ENCODE data around the gene DNAJB6.

DNAJB6 gene

GRCh38 chr7:157368955-157369354 lies 32.2 kb downstream of the DNAJB6 start:
- no peak for DNase-seq (ENCODE audit: low spot score)

- no peak for DNase-seq (ENCODE audit: low spot score)
Observed at GRCh38 chr7:157370742-157371141, 33.9 kb downstream of the DNAJB6 start.

- DNase-seq (ENCODE audit: low spot score) = no peak
Observed at GRCh38 chr7:157371296-157371695, 34.5 kb downstream of the DNAJB6 start.

GRCh38 chr7:157372300-157373232 lies 35.8 kb downstream of the DNAJB6 start:
- no peak for DNase-seq (ENCODE audit: low spot score)

GRCh38 chr7:157373493-157373892 lies 36.7 kb downstream of the DNAJB6 start:
- no peak for DNase-seq (ENCODE audit: low spot score)

GRCh38 chr7:157375410-157375809 lies 38.6 kb downstream of the DNAJB6 start:
- no peak for DNase-seq (ENCODE audit: low spot score)

GRCh38 chr7:157377436-157378124 lies 40.8 kb downstream of the DNAJB6 start:
- no peak for DNase-seq (ENCODE audit: low spot score)

GRCh38 chr7:157378390-157378789 lies 41.6 kb downstream of the DNAJB6 start:
- DNase-seq (ENCODE audit: low spot score) = no peak

GRCh38 chr7:157379493-157379892 lies 42.7 kb downstream of the DNAJB6 start:
- DNase-seq (ENCODE audit: low spot score) = no peak

GRCh38 chr7:157380416-157380815 lies 43.6 kb downstream of the DNAJB6 start:
- no peak for DNase-seq (ENCODE audit: low spot score)

- no peak for DNase-seq (ENCODE audit: low spot score)
Observed at GRCh38 chr7:157383868-157384267, 47.1 kb downstream of the DNAJB6 start.

GRCh38 chr7:157384301-157384700 lies 47.5 kb downstream of the DNAJB6 start:
- no peak for DNase-seq (ENCODE audit: low spot score)

GRCh38 chr7:157386979-157387800 lies 50.4 kb downstream of the DNAJB6 start:
- DNase-seq (ENCODE audit: low spot score) = peak; percentile 69

- no peak for DNase-seq (ENCODE audit: low spot score)
Observed at GRCh38 chr7:157388301-157388700, 51.5 kb downstream of the DNAJB6 start.

GRCh38 chr7:157389951-157390730 lies 53.3 kb downstream of the DNAJB6 start:
- DNase-seq (ENCODE audit: low spot score) = no peak

- DNase-seq (ENCODE audit: low spot score) = no peak
Observed at GRCh38 chr7:157391036-157391710, 54.4 kb downstream of the DNAJB6 start.

- no peak for DNase-seq (ENCODE audit: low spot score)
Observed at GRCh38 chr7:157392256-157393037, 55.6 kb downstream of the DNAJB6 start.

GRCh38 chr7:157394246-157395191 lies 57.7 kb downstream of the DNAJB6 start:
- no peak for DNase-seq (ENCODE audit: low spot score)

- DNase-seq (ENCODE audit: low spot score) = no peak
Observed at GRCh38 chr7:157395206-157395605, 58.4 kb downstream of the DNAJB6 start.
